ENCODE measurements around the gene IMMP2L. TPM values are rescaled to one million over a fixed set of nuclear protein-coding genes. Genes with fewer than 3 reads are reported as not detected.

IMMP2L gene
- total RNA-seq, 4 donors from 2014 or later, result 19.0 to 37.2 (median 21.3) TPM

DNA sequence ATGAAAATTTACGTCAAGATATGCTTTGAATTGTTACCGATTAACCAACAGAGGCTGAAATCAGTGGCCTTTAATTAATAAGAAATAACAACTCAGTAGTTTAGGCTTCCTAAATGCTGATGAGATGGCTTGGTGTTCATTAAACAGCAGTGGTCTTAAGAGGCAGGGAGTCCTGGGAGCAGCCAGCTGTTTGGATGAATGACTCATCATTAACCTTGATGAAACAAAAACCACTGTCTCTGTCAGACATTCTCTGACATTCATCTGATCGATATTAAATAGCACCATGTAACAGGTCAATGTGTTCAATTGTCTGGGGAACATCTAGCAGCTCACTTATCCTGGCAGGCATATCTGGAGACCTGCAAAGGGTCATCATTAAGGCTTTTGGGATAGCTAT is 705.6 kb downstream of the IMMP2L start:
- TF ChIP-seq, protein P1, sequence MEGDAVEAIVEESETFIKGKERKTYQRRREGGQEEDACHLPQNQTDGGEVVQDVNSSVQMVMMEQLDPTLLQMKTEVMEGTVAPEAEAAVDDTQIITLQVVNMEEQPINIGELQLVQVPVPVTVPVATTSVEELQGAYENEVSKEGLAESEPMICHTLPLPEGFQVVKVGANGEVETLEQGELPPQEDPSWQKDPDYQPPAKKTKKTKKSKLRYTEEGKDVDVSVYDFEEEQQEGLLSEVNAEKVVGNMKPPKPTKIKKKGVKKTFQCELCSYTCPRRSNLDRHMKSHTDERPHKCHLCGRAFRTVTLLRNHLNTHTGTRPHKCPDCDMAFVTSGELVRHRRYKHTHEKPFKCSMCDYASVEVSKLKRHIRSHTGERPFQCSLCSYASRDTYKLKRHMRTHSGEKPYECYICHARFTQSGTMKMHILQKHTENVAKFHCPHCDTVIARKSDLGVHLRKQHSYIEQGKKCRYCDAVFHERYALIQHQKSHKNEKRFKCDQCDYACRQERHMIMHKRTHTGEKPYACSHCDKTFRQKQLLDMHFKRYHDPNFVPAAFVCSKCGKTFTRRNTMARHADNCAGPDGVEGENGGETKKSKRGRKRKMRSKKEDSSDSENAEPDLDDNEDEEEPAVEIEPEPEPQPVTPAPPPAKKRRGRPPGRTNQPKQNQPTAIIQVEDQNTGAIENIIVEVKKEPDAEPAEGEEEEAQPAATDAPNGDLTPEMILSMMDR (IDR thresholded peaks at IDR 0.05; ENCODE audit: low read depth), result no peak

DNA sequence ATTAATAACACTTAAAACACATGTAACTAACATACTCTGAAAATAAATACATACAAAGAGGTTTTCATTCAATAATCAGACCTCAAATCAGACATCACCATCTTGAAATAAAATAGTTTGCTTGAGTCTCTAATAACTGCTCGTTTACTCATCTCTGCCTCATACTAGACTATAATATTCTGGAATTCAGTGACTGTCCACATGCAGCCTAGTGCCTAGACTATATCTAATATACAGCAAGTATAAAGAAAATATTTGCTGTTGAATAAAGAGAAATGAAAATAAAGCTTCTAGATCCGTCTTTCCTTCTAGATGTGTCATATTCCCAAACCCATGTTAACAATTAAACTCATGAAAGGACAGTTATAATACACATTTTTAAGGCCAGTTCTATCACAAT is 707.6 kb downstream of the IMMP2L start:
- TF ChIP-seq, protein P1 (IDR thresholded peaks at IDR 0.05; ENCODE audit: low read depth), result no peak

DNA sequence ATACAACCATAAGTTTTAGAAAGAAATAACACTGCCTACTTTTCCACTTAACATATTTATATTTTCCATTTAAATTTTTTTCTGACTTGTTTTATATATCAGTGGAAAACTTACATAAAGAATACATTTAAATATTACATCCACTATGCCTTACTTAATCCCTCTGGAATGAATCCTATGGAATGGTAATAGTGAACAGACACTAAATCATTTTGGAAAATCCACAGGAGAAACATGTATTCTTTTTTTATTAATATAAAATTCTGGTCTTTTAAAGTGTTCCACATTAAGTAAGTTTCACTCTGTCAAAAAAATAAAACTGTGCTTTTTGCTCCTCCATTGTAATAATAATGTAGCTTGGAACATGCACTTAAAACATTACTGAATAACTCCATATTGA is 708.1 kb downstream of the IMMP2L start:
- TF ChIP-seq, protein P1 (IDR thresholded peaks at IDR 0.05; ENCODE audit: low read depth), result no peak

DNA sequence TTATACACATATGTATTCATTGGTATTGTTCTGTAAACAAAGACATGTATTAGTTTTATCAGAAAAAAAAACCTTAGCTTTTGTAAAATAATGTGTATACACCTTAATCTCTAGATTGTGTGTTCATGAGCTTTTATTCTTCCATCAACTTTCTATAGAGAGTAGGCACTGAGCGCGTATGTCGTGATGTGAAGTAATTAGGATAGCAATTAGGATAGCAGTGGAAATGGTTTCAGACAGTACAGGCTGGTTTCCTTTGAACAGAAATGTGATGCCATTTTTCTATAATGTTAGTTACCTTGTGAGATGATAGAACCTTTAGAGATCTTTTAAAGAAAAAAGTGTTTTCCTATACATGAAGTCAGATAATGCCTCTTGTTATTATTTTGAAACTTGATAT is 709.0 kb downstream of the IMMP2L start:
- TF ChIP-seq, protein P1 (IDR thresholded peaks at IDR 0.05; ENCODE audit: low read depth), result no peak

DNA sequence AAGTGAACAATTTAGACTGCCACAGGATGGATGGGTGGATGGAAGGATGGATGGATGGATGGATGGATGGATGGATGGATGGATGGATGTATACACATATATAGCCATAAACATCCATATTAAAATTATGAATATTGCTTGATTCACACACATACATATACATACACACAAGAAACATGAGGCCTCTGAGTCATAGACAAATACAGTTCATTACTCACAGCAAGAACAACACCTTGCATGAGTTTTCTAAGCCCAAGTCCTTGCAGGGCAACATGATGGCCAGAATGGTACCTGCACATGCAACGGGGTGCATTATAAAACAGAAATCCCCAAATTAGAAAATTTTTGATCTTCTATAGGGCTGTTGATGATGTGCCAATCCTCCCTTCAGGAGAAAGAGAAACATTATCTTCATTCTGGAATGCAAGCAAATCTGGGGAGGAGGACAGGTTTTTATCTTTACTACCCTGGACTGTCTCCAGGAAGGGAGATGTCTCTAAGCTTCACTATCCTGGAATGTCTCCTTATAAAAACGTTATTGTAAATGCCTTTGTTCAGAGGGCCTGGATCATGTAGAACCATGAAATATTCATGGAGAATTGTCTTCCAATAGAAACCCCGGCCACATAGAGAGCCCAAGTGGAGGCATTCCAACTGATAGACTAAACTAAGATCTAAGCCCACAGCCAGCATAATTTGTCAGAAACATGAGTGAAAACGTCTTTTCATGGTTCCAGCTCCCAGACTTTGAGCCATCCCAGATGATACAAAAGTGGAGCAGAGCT is 709.9 kb downstream of the IMMP2L start:
- TF ChIP-seq, protein P1 (IDR thresholded peaks at IDR 0.05; ENCODE audit: low read depth), result no peak

DNA sequence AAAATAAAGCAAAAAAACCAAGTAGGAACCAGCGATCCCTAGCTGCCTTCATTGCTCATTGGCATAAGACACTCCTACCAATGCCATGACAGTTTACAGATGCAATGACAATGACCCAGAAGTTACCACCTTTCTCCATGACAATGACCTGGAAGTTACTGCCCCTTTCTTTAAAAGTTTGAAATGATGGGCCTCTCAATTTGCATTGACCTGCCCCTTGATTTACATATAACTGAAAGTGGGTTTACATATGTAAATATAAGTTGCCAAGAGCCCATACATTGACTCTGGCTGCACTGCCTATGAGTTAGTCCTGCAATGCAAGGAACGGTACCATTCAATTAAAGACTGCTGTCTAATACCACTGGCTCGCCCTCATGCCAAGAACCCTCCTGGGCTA is 712.1 kb downstream of the IMMP2L start:
- TF ChIP-seq, protein P1 (IDR thresholded peaks at IDR 0.05; ENCODE audit: low read depth), result no peak

DNA sequence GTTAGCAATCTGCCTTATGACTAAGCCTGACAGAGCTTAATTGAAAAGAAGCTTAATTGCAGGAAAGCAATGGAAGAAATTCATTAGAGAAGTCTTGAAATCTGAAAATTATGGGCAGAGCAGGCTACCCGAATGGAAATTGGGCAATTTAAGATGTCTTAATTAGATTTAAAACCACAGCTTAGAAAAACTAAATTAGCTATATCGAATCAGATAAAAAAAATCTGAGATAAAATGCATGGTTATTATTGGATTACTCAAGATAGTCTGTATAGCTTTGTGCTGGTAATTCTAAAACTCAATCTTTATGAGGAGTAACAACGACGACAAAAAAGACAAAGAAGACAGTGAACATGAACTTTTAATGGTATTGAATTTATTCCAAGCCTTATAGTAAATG is 719.5 kb downstream of the IMMP2L start:
- TF ChIP-seq, protein P1 (IDR thresholded peaks at IDR 0.05; ENCODE audit: low read depth), result no peak

All from subcutaneous adipose tissue (tissue), 4 donors.